Activated CD4-positive, alpha-beta memory T cell treated with anti-CD3 and anti-CD28 coated beads for 36 hours (primary cell): ENCODE results near the gene ARID1B. TPM values are rescaled to one million over a fixed set of nuclear protein-coding genes. Genes with fewer than 3 reads are reported as not detected.
"Not testable (repeated sequence)": the region's sequence is repeated elsewhere in the genome, so short reads cannot be mapped to it uniquely, and the experiment has no call there.

Experiments used
- CTCF ChIA-PET: fragments of 350-600 bp; sonication (Branson Sonifier 250); formaldehyde crosslinking; loops from one replicate; lab custom pipeline; 2021; ENCODE audit warnings: antibody characterized with exemption, inconsistent platforms; lab: Charles Lee
- POLR2A ChIA-PET: fragments of 350-600 bp; sonication (Branson Sonifier 250); formaldehyde crosslinking; loops from one replicate; lab custom pipeline; 2021; ENCODE audit warnings: antibody characterized with exemption; lab: Charles Lee
- DNase-seq: peaks from one replicate; pipeline ENCODE4 v3.0.0-alpha.2; 2020
- H3K27ac Mint-ChIP-seq: one replicate; pipeline ENCODE4 v1.8.0; 2021; ENCODE audit warnings: mixed read lengths
- H3K27me3 Mint-ChIP-seq: one replicate; pipeline ENCODE4 v1.8.0; 2021; ENCODE audit warnings: mixed read lengths
- H3K36me3 Mint-ChIP-seq: one replicate; pipeline ENCODE4 v1.8.0; 2021; ENCODE audit warnings: mixed read lengths
- H3K4me1 Mint-ChIP-seq: one replicate; pipeline ENCODE4 v1.8.0; 2021; ENCODE audit warnings: low read depth, mixed read lengths
- H3K4me3 Mint-ChIP-seq: one replicate; pipeline ENCODE4 v1.8.0; 2021; ENCODE audit warnings: mild to moderate bottlenecking, mixed read lengths
- H3K9me3 Mint-ChIP-seq: one replicate; pipeline ENCODE4 v1.8.0; 2021; ENCODE audit warnings: mixed read lengths
- intact Hi-C: fragments of 100-400 bp; cut with micrococcal nuclease; formaldehyde crosslinking; loops from one replicate; pipeline ENCODE4 v1.15.1; 2023
- total RNA-seq, 2 experiments: library from RNA; stranded (reverse); gene quantifications; one replicate each; pipeline ENCODE4 v1.2.3, GENCODE V29; 2021

Gene ARID1B
- total RNA-seq, 2 experiments from 2014 or later, result 39.0 to 41.5 TPM

- Mint-ChIP-seq H3K27ac (no peak overlapping the region), H3K4me3 (no peak overlapping the region), H3K4me1 (peaks cover 52% of the 10 kb centered on the region), H3K9me3 (no peaks in the 10 kb centered on the region), H3K36me3 (no peaks in the 10 kb centered on the region), H3K27me3 (no peaks in the 10 kb centered on the region)
- POLR2A ChIA-PET, result no interaction called here
- intact Hi-C loops, result no loop called here
- DNase-seq, result no peak
- CTCF ChIA-PET, result interaction anchor here (1.1 to 1.2 kb wide), 2 partner anchors 11 to 90 kb away, joined by 3 to 4 read pairs; no protein-coding TSS in a partner anchor
Observed at GRCh38 chr6:156943166-156943565, 166.0 kb downstream of the ARID1B start.

DNA sequence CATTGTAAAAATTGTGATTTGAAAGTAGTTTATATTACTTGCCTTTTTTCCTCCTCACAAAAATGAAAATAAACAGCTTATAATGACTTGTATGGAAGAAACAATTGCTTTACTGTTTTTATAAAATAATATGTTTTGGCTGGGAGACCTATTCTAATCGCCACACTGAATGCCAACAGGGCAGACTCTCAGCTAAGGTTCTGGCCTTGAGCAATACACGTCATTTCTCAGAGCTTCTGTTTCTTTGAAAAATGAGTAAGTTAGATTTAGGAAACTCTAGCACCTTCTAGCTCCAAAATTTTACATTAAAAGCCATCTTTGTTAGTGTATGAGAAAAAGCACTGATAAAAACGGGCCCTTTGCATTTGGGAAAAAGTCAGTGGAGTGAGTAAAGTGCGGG is 166.6 kb downstream of the ARID1B start:
- no peak for DNase-seq
- intact Hi-C loops, result no loop called here
- no peak overlapping the region for H3K4me3 Mint-ChIP-seq
- no peak overlapping the region for H3K27ac Mint-ChIP-seq
- peaks cover 53% of the 10 kb centered on the region for H3K4me1 Mint-ChIP-seq
- CTCF ChIA-PET, result interaction anchor here (1.1 to 1.2 kb wide), 2 partner anchors 10 to 90 kb away, joined by 3 to 4 read pairs; no protein-coding TSS in a partner anchor
- H3K9me3 Mint-ChIP-seq, result no peaks in the 10 kb centered on the region
- no peaks in the 10 kb centered on the region for H3K36me3 Mint-ChIP-seq
- POLR2A ChIA-PET, result no interaction called here
- H3K27me3 Mint-ChIP-seq, result no peaks in the 10 kb centered on the region

DNA sequence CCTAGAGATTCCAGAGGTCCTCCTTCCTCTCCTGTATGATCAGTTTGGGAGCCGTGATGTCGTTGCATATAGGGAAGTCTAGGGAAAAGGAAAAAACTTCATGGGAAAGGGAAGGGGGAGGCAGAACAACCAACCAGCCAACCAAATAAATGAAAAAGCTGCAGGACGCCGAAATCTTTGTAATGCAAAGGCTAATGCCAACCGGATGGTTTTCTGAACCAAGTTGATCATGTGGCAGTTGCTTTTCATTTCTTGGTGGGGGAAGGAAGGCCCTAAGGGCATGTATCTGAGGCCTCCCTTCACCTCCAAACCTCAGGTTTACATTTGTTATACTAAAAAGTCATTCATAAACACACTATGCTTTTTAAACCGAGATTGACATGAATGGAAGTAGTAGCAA is 167.2 kb downstream of the ARID1B start:
- POLR2A ChIA-PET, result no interaction called here
- Mint-ChIP-seq H3K27me3 (no peaks in the 10 kb centered on the region), H3K27ac (no peak overlapping the region), H3K4me1 (peaks cover 56% of the 10 kb centered on the region), H3K36me3 (no peaks in the 10 kb centered on the region), H3K9me3 (no peaks in the 10 kb centered on the region), H3K4me3 (no peak overlapping the region)
- intact Hi-C loops, result no loop called here
- DNase-seq, result no peak
- CTCF ChIA-PET, result interaction anchor here (1.1 kb wide), 1 partner anchor 10 kb away, joined by 3 read pairs; no protein-coding TSS in a partner anchor

DNA sequence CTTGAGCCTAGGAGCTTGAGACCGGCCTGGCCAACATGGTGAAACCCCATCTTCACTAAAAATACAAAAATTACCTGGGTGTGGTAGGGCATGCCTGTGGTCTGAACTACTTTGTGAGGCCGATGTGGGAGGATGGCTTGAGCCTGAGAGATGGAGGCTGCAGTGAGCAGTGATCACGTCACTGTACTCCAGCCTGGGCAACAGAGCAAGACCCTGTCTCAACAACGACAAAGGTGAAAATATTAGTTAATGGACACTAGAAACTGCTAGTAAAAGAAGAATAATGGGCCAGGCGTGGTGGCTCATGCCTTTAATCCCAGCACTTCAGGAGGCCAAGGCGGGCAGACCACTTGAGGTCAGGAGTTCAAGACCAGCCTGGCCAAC is 168.6 kb downstream of the ARID1B start:
- H3K36me3 Mint-ChIP-seq, H3K9me3 Mint-ChIP-seq, H3K27ac Mint-ChIP-seq, H3K4me3 Mint-ChIP-seq, POLR2A ChIA-PET, H3K27me3 Mint-ChIP-seq, DNase-seq, CTCF ChIA-PET: not testable (repeated sequence)
- intact Hi-C loops, result loop anchor here (5.0 kb wide), 1 partner anchor 383 kb away; no protein-coding TSS in a partner anchor
- H3K4me1 Mint-ChIP-seq, result peaks cover 54% of the 10 kb centered on the region

- POLR2A ChIA-PET, result no interaction called here
- Mint-ChIP-seq H3K9me3 (no peaks in the 10 kb centered on the region), H3K27ac (no peak overlapping the region), H3K27me3 (no peaks in the 10 kb centered on the region), H3K4me1 (peaks cover 49% of the 10 kb centered on the region), H3K4me3 (no peak overlapping the region), H3K36me3 (no peaks in the 10 kb centered on the region)
- CTCF ChIA-PET, result no interaction called here
- no peak for DNase-seq
- intact Hi-C loops, result loop anchor here (5.0 kb wide), 1 partner anchor 384 kb away; no protein-coding TSS in a partner anchor
Observed at GRCh38 chr6:156946370-156946936, 169.3 kb downstream of the ARID1B start.

- no peak for DNase-seq
- CTCF ChIA-PET, result interaction anchor here (0.8 kb wide), 1 partner anchor 11 kb away, joined by 3 read pairs; no protein-coding TSS in a partner anchor
Observed at GRCh38 chr6:156948277-156948676, 171.1 kb downstream of the ARID1B start.

DNA sequence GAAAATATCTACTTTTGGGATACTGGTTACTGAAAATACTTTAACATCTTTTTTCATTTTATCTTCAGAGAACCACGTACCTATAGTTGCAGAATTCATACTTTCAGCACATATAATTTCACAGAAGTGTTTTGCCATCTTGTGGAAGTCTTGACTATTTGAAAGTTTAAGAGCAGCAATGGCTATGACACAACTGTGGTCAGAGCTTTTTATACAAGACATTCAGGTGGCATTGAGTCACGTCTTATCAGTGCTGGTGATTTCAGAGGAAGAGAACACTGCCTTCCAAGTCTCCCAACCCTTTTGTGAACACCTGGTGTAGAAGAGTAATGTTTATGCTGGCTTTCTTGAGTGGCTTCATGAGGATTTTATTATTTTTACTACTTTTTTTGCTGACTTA is 171.6 kb downstream of the ARID1B start:
- ChIA-PET POLR2A (no interaction called here), CTCF (no interaction called here)
- Mint-ChIP-seq H3K4me3 (no peak overlapping the region), H3K9me3 (no peaks in the 10 kb centered on the region), H3K27me3 (no peaks in the 10 kb centered on the region), H3K36me3 (no peaks in the 10 kb centered on the region), H3K27ac (no peak overlapping the region), H3K4me1 (peaks cover 52% of the 10 kb centered on the region)
- intact Hi-C loops, result loop anchor here (5.0 kb wide), 1 partner anchor 387 kb away; no protein-coding TSS in a partner anchor
- DNase-seq, result no peak

More at GRCh38 chr6:156948277-156948676, 171.1 kb downstream of the ARID1B start:
- H3K27me3 Mint-ChIP-seq, result no peaks in the 10 kb centered on the region
- H3K27ac Mint-ChIP-seq, result no peak overlapping the region
- H3K4me3 Mint-ChIP-seq, result no peak overlapping the region
- intact Hi-C loops, result loop anchor here (5.0 kb wide), 1 partner anchor 386 kb away; no protein-coding TSS in a partner anchor
- H3K4me1 Mint-ChIP-seq, result peaks cover 49% of the 10 kb centered on the region
- no peaks in the 10 kb centered on the region for H3K36me3 Mint-ChIP-seq
- no peaks in the 10 kb centered on the region for H3K9me3 Mint-ChIP-seq
- POLR2A ChIA-PET, result interaction anchor here (0.5 to 1.1 kb wide), 2 partner anchors 16 to 896 kb away, joined by 4 to 6 read pairs; no protein-coding TSS in a partner anchor

DNA sequence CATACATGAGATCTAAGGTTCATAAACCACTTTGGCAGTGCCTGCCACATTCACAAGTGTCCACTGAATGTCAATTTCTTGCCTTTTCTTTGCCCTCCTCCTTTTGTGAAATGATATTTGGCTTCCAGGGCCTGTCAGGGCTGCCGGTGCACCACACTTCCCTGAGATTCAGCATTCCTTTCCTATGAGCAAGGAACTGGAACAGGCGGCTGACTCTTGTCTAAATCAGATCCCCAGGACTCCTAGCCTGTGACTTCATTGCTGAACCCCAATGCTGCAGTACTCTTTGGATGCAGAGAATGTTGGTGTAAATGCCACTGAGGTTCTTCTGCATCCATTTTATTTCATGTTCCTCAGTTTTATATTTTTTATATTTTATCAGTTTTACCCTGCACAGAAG is 172.2 kb downstream of the ARID1B start:
- intact Hi-C loops, result loop anchor here (5.0 kb wide), 1 partner anchor 387 kb away; no protein-coding TSS in a partner anchor
- H3K27ac Mint-ChIP-seq, result no peak overlapping the region
- H3K27me3 Mint-ChIP-seq, result no peaks in the 10 kb centered on the region
- no peaks in the 10 kb centered on the region for H3K9me3 Mint-ChIP-seq
- POLR2A ChIA-PET, result no interaction called here
- H3K4me3 Mint-ChIP-seq, result no peak overlapping the region
- peaks cover 49% of the 10 kb centered on the region for H3K4me1 Mint-ChIP-seq
- no peaks in the 10 kb centered on the region for H3K36me3 Mint-ChIP-seq
- DNase-seq, result no peak
- CTCF ChIA-PET, result no interaction called here

- H3K4me3 Mint-ChIP-seq, result no peak overlapping the region
- intact Hi-C loops, result loop anchor here (10.0 kb wide), 1 partner anchor 255 kb away; no protein-coding TSS in a partner anchor
- no peak for DNase-seq
- H3K36me3 Mint-ChIP-seq, result no peaks in the 10 kb centered on the region
- peaks cover 54% of the 10 kb centered on the region for H3K4me1 Mint-ChIP-seq
- ChIA-PET POLR2A (no interaction called here), CTCF (no interaction called here)
- no peaks in the 10 kb centered on the region for H3K9me3 Mint-ChIP-seq
- H3K27me3 Mint-ChIP-seq, result no peaks in the 10 kb centered on the region
- no peak overlapping the region for H3K27ac Mint-ChIP-seq
Observed at GRCh38 chr6:156950084-156950483, 172.9 kb downstream of the ARID1B start.

GRCh38 chr6:156950531-156950930 is 173.4 kb downstream of the ARID1B start:
- H3K27me3 Mint-ChIP-seq, result no peaks in the 10 kb centered on the region
- no peak overlapping the region for H3K27ac Mint-ChIP-seq
- no peak overlapping the region for H3K4me3 Mint-ChIP-seq
- H3K4me1 Mint-ChIP-seq, result peaks cover 53% of the 10 kb centered on the region
- intact Hi-C loops, result loop anchor here (10.0 kb wide), 1 partner anchor 256 kb away; no protein-coding TSS in a partner anchor
- no peaks in the 10 kb centered on the region for H3K36me3 Mint-ChIP-seq
- no peak for DNase-seq
- no peaks in the 10 kb centered on the region for H3K9me3 Mint-ChIP-seq
- ChIA-PET CTCF (no interaction called here), POLR2A (interaction anchor here (0.6 kb wide), 1 partner anchor 167 kb away, joined by 4 read pairs; no protein-coding TSS in a partner anchor)

DNA sequence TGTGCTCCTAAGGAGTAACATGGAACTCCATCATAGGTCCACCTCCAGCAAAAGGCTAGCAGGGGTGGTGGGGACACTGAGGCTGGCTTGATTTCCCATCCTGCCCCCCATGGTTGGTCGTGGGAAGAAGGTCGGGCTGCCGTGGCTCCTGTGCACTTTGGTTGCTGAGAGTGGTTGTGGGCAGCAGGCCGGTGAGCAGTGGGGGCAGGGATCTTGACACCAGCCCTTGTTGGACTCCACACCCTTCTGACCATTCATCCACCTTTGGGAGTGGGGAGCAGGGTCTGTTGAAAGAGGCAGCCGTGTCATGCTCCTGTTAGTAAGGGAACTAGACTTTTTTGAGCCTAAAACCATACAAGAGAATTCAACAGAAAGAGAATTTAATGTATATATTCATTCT is 175.2 kb downstream of the ARID1B start:
- no peaks in the 10 kb centered on the region for H3K36me3 Mint-ChIP-seq
- no peaks in the 10 kb centered on the region for H3K9me3 Mint-ChIP-seq

GRCh38 chr6:156953127-156953478 is 175.9 kb downstream of the ARID1B start:
- H3K4me3 Mint-ChIP-seq, result no peak overlapping the region
- peaks cover 58% of the 10 kb centered on the region for H3K4me1 Mint-ChIP-seq
- CTCF ChIA-PET, result no interaction called here
- no peaks in the 10 kb centered on the region for H3K9me3 Mint-ChIP-seq
- DNase-seq, result no peak
- no peak overlapping the region for H3K27ac Mint-ChIP-seq
- no peaks in the 10 kb centered on the region for H3K27me3 Mint-ChIP-seq
- POLR2A ChIA-PET, result no interaction called here
- H3K36me3 Mint-ChIP-seq, result no peaks in the 10 kb centered on the region
- intact Hi-C loops, result loop anchor here (10.0 kb wide), 1 partner anchor 258 kb away; no protein-coding TSS in a partner anchor

More for the DNA sequence above, 175.2 kb downstream of the ARID1B start:
- ChIA-PET POLR2A (no interaction called here), CTCF (no interaction called here)
- Mint-ChIP-seq H3K4me1 (peaks cover 51% of the 10 kb centered on the region), H3K27me3 (no peaks in the 10 kb centered on the region), H3K4me3 (no peak overlapping the region), H3K27ac (no peak overlapping the region)
- no peak for DNase-seq
- intact Hi-C loops, result loop anchor here (10.0 kb wide), 1 partner anchor 258 kb away; no protein-coding TSS in a partner anchor
